Sigmoid colon (tissue), 4 donors: ENCODE data around the gene KIF17.

Source experiments
- POLR2A ChIP-seq, 2 donors: fragments of 450-650 bp; IDR thresholded peaks; one replicate each; pipeline ENCODE4 v1.6.1; 2016; ENCODE audit warnings: antibody characterized with exemption in 2 of 2, mild to moderate bottlenecking in 2 of 2, moderate library complexity in 2 of 2
- POLR2AphosphoS5 ChIP-seq, 4 donors: sonication (generic); formaldehyde crosslinking; IDR thresholded peaks; one replicate each; pipeline ENCODE4 v1.6.1; 2017; ENCODE audit warnings: antibody characterized with exemption in 4 of 4
- TF ChIP-seq, protein P1 (sequence below), 4 experiments: fragments of 450-650 bp in 3 of 4; fragments of 200-600 bp in 1 of 4; IDR thresholded peaks; one replicate each; pipeline ENCODE4 v1.5.1; 2016 to 2019; ENCODE audit warnings: antibody characterized with exemption in 4 of 4, mild to moderate bottlenecking in 3 of 4, moderate library complexity in 2 of 4

DNA sequence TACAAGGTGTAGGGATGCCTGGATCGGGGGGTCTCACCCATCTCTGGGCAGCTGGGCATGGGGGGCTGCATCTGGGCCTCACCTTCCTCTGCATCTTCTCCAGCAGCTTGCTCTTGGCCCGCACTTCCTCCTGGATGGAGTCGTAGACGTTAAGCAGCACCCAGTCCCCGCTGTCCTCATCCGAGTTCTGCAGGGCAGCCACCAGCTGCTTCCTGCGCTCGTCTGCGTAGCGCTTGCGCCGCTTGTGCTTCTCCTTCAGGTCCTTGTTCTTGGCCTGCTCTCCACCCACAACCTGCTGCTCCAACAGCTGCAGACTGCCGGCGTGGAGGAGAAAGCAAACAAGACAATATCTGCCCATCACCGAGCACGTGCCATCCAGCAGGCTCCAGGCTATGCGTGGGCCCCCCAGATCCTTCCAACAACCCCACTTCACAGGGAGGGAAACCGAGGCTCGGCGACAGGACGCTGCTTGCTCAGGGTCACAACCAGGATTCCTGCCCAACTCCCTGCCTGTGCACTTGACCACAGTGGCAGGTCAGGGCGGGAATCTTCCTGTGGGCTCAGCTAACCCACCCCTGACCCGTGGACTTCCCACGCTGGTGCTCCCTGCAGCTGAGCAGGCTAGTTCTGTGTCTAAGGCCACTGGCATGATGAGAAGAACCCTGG is 35.1 kb downstream of the KIF17 start:
- TF ChIP-seq, protein P1, sequence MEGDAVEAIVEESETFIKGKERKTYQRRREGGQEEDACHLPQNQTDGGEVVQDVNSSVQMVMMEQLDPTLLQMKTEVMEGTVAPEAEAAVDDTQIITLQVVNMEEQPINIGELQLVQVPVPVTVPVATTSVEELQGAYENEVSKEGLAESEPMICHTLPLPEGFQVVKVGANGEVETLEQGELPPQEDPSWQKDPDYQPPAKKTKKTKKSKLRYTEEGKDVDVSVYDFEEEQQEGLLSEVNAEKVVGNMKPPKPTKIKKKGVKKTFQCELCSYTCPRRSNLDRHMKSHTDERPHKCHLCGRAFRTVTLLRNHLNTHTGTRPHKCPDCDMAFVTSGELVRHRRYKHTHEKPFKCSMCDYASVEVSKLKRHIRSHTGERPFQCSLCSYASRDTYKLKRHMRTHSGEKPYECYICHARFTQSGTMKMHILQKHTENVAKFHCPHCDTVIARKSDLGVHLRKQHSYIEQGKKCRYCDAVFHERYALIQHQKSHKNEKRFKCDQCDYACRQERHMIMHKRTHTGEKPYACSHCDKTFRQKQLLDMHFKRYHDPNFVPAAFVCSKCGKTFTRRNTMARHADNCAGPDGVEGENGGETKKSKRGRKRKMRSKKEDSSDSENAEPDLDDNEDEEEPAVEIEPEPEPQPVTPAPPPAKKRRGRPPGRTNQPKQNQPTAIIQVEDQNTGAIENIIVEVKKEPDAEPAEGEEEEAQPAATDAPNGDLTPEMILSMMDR (IDR thresholded peaks at IDR 0.05) = no peak
- TF ChIP-seq POLR2A (IDR thresholded peaks at IDR 0.05) (no peak), POLR2AphosphoS5 (IDR thresholded peaks at IDR 0.05) (no peak)
